Caco-2 (cell line): ENCODE measurements around the gene MS4A8. TPM values are rescaled to one million over a fixed set of nuclear protein-coding genes. Genes with fewer than 3 reads are reported as not detected.

Experiments used
- BruUV-seq: library from RNA; stranded (reverse); fragments of 400-500 nt; replicated peaks from 2 replicates; lab custom pipeline; 2021; lab: Mats Ljungman, UMichigan
- CTCF ChIA-PET: fragments of 300-600 bp; sonication (Branson Sonifier 250); formaldehyde crosslinking; loops from one replicate; lab custom pipeline; 2022; ENCODE audit warnings: antibody characterized with exemption; lab: Charles Lee
- POLR2A ChIA-PET: fragments of 300-600 bp; sonication (Branson Sonifier 250); formaldehyde crosslinking; loops from one replicate; lab custom pipeline; 2022; ENCODE audit warnings: antibody characterized with exemption; lab: Charles Lee
- DNase-seq, 2 experiments: peaks; one replicate each; pipeline versions ENCODE4 v3.0.0 to v3.0.0-alpha.2; 2020 to 2022
- H3K27me3 ChIP-seq: replicated peaks from 2 replicates; pipeline ENCODE4 v1.6.0; 2011; ENCODE audit warnings: low read length; ENCODE audit not compliant: control insufficient read depth, insufficient read depth
- H3K36me3 ChIP-seq: 2 replicates; pipeline ENCODE4 v1.5.1; 2011; ENCODE audit warnings: low read length; ENCODE audit not compliant: control insufficient read depth, insufficient read depth
- H3K4me1 ChIP-seq: fragments of 250-450 bp; sonication (Bioruptor Pico); 2 replicates; pipeline ENCODE4 v1.5.1; 2020; ENCODE audit warnings: mild to moderate bottlenecking
- H3K4me3 ChIP-seq: 2 replicates; pipeline ENCODE4 v1.5.1; 2011; ENCODE audit warnings: low read depth, mild to moderate bottlenecking, control low read depth, low read length
- H3K9me3 ChIP-seq: fragments of 250-450 bp; sonication (Bioruptor Pico); 2 replicates; pipeline ENCODE4 v1.5.1; 2020; ENCODE audit warnings: mild to moderate bottlenecking, moderate library complexity
- H3K27ac Mint-ChIP-seq: one replicate; pipeline ENCODE4 v1.8.0; 2022; ENCODE audit warnings: mixed read lengths; ENCODE audit not compliant: unreplicated experiment
- H3K27me3 Mint-ChIP-seq: one replicate; pipeline ENCODE4 v1.8.0; 2022; ENCODE audit warnings: mixed read lengths; ENCODE audit not compliant: insufficient read depth, unreplicated experiment
- H3K36me3 Mint-ChIP-seq: one replicate; pipeline ENCODE4 v1.8.0; 2022; ENCODE audit warnings: mild to moderate bottlenecking, mixed read lengths; ENCODE audit not compliant: insufficient read depth, unreplicated experiment
- H3K4me1 Mint-ChIP-seq: one replicate; pipeline ENCODE4 v1.8.0; 2022; ENCODE audit warnings: low read depth, mixed read lengths; ENCODE audit not compliant: unreplicated experiment
- H3K4me3 Mint-ChIP-seq: one replicate; pipeline ENCODE4 v1.8.0; 2022; ENCODE audit warnings: mild to moderate bottlenecking, moderate library complexity, mixed read lengths; ENCODE audit not compliant: unreplicated experiment
- H3K9me3 Mint-ChIP-seq: one replicate; pipeline ENCODE4 v1.8.0; 2022; ENCODE audit warnings: mixed read lengths; ENCODE audit not compliant: unreplicated experiment
- intact Hi-C: fragments of 100-400 bp; cut with micrococcal nuclease; formaldehyde crosslinking; loops from one replicate; pipeline ENCODE4 v1.10.0; 2022; ENCODE audit not compliant: unreplicated experiment
- total RNA-seq: library from RNA; stranded (reverse); gene quantifications from 2 replicates; pipeline ENCODE4 v1.2.3, GENCODE V29; 2022
- TF ChIP-seq, protein P1 (sequence below), 2 experiments: fragments of 200-600 bp in 1 of 2; IDR thresholded peaks; 1 replicate in 1 of 2; 2 replicates in 1 of 2; pipeline versions ENCODE4 v1.5.1 to v1.8.0; 2011 to 2022; ENCODE audit warnings: antibody characterized with exemption in 1 of 2, control low read depth in 1 of 2, inconsistent platforms in 1 of 2, low read depth in 1 of 2, low read length in 1 of 2, mild to moderate bottlenecking in 1 of 2, moderate library complexity in 1 of 2; ENCODE audit not compliant: insufficient read depth in 1 of 2, severe bottlenecking in 1 of 2, unreplicated experiment in 1 of 2

Gene MS4A8
- total RNA-seq, 1 experiment from 2014 or later, result not detected

DNA sequence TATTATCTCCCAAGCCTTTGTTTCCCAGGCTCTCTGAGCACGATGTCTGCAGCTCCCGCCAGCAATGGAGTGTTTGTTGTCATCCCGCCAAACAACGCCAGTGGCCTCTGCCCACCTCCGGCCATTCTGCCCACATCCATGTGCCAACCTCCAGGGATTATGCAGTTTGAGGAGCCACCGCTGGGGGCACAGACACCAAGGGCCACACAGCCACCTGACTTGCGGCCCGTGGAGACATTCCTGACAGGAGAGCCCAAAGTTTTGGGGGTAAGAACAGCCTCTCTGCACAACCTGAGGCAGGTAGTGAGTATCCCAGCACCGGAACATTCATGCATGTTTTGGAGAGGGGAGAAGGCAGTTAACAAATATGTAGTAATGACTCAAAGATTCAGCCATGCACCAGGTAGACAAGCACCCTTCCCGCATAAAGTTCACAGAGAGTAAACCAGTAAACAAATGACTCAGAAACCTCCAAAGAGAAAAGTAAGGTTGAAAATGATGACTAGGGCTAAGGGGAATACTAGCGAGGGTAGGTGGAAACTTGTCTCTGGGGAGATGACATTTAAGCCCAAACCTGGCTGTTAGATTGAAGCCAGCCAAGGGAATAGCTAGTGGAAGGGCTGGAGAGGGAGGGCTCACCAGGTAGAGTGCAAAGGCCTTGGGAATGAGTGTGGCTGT is 64.4 kb downstream of the MS4A8 start:
- peaks cover 12% of the 10 kb centered on the region for H3K4me1 ChIP-seq
- TF ChIP-seq, protein P1, sequence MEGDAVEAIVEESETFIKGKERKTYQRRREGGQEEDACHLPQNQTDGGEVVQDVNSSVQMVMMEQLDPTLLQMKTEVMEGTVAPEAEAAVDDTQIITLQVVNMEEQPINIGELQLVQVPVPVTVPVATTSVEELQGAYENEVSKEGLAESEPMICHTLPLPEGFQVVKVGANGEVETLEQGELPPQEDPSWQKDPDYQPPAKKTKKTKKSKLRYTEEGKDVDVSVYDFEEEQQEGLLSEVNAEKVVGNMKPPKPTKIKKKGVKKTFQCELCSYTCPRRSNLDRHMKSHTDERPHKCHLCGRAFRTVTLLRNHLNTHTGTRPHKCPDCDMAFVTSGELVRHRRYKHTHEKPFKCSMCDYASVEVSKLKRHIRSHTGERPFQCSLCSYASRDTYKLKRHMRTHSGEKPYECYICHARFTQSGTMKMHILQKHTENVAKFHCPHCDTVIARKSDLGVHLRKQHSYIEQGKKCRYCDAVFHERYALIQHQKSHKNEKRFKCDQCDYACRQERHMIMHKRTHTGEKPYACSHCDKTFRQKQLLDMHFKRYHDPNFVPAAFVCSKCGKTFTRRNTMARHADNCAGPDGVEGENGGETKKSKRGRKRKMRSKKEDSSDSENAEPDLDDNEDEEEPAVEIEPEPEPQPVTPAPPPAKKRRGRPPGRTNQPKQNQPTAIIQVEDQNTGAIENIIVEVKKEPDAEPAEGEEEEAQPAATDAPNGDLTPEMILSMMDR (IDR thresholded peaks at IDR 0.05; ENCODE audit: insufficient read depth in 1 of 2, low read depth in 1 of 2, low read length in 1 of 2, severe bottlenecking in 1 of 2, unreplicated experiment in 1 of 2), result no peak
- H3K9me3 ChIP-seq, result no peaks in the 10 kb centered on the region
- ChIA-PET POLR2A (interaction anchor here (0.6 kb wide), 1 partner anchor 12 kb away, joined by 3 read pairs; no protein-coding TSS in a partner anchor), CTCF (interaction anchor here (0.9 to 2.6 kb wide), 9 partner anchors 9 to 106 kb away, joined by 3 to 25 read pairs (median 9); partner anchors contain the start of gene MS4A10)
- Mint-ChIP-seq H3K9me3 (no peaks in the 10 kb centered on the region), H3K27me3 (no peaks in the 10 kb centered on the region), H3K36me3 (peaks cover 5% of the 10 kb centered on the region), H3K4me3 (no peak overlapping the region), H3K4me1 (peaks cover 19% of the 10 kb centered on the region), H3K27ac (peak overlapping the region; percentile 3)
- H3K4me3 ChIP-seq, result no peak overlapping the region
- H3K36me3 ChIP-seq, result no peaks in the 10 kb centered on the region
- no peaks in the 10 kb centered on the region for H3K27me3 ChIP-seq
- DNase-seq, result no peak
- intact Hi-C loops, result no loop called here
- no TSS peak for BruUV-seq

DNA sequence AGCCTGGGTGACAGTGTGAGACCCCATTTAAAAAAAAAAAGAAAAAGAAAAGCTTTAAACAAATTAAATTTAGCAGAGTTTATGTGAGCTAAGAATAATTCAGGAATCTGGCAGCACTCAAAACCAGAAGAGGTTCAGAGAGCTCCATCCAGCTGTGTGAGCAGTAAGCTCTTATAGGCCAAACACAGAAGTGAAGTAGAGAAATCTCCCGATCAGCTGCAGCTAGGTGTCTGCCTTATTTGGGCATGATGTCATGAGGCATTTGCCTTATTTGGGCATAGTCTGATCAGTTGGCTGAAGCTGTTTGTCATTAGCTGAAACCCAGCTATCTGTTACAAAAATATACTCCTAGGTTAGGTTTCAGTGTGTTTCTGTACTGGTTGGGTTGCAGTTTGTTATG is 65.5 kb downstream of the MS4A8 start:
- TF ChIP-seq, protein P1 (IDR thresholded peaks at IDR 0.05; ENCODE audit: insufficient read depth in 1 of 2, low read depth in 1 of 2, low read length in 1 of 2, severe bottlenecking in 1 of 2, unreplicated experiment in 1 of 2), result no peak
- Histone ChIP-seq H3K36me3 (no peaks in the 10 kb centered on the region), H3K4me3 (no peak overlapping the region), H3K4me1 (peaks cover 9% of the 10 kb centered on the region; the same call in 1 of the 2 replicates), H3K9me3 (no peaks in the 10 kb centered on the region), H3K27me3 (no peaks in the 10 kb centered on the region)
- DNase-seq, result no peak
- intact Hi-C loops, result no loop called here
- CTCF ChIA-PET, result interaction anchor here (1.7 kb wide), 1 partner anchor 11 kb away, joined by 9 read pairs; no protein-coding TSS in a partner anchor
- H3K27ac Mint-ChIP-seq, result no peak overlapping the region
- no peaks in the 10 kb centered on the region for H3K27me3 Mint-ChIP-seq
- no peaks in the 10 kb centered on the region for H3K9me3 Mint-ChIP-seq
- no TSS peak for BruUV-seq
- no peak overlapping the region for H3K4me3 Mint-ChIP-seq
- H3K36me3 Mint-ChIP-seq, result peaks cover 1% of the 10 kb centered on the region
- POLR2A ChIA-PET, result no interaction called here
- H3K4me1 Mint-ChIP-seq, result peaks cover 13% of the 10 kb centered on the region

DNA sequence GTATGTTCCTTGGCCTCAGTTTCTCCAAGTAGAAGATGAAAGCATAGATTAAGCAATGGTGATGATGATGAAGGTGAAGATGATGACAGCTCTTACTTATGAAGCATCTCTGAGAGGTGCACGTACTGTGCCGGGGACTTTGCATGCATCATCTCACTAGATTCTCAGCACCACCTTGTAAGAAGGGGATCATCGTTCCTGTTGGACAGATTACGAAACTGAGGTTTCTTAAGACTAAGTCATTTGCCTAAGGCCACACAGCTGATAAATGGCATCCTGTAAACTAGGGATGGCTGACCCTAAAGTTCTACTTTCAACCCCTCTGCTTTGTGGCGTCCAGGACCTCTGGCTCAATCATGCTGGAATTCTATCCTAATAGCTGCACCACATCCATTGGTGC is 65.9 kb downstream of the MS4A8 start:
- no peak for DNase-seq
- Histone ChIP-seq H3K36me3 (no peaks in the 10 kb centered on the region), H3K4me3 (no peak overlapping the region), H3K4me1 (peaks cover 4% of the 10 kb centered on the region; the same call in 1 of the 2 replicates), H3K27me3 (no peaks in the 10 kb centered on the region), H3K9me3 (no peaks in the 10 kb centered on the region)
- intact Hi-C loops, result no loop called here
- ChIA-PET POLR2A (no interaction called here), CTCF (interaction anchor here (1.7 to 1.8 kb wide), 2 partner anchors 10 kb away, joined by 5 to 9 read pairs; no protein-coding TSS in a partner anchor)
- no peaks in the 10 kb centered on the region for H3K9me3 Mint-ChIP-seq
- no peaks in the 10 kb centered on the region for H3K27me3 Mint-ChIP-seq
- no TSS peak for BruUV-seq
- H3K4me1 Mint-ChIP-seq, result peaks cover 9% of the 10 kb centered on the region
- TF ChIP-seq, protein P1 (IDR thresholded peaks at IDR 0.05; ENCODE audit: insufficient read depth in 1 of 2, low read depth in 1 of 2, low read length in 1 of 2, severe bottlenecking in 1 of 2, unreplicated experiment in 1 of 2), result no peak
- no peak overlapping the region for H3K4me3 Mint-ChIP-seq
- H3K36me3 Mint-ChIP-seq, result no peaks in the 10 kb centered on the region
- H3K27ac Mint-ChIP-seq, result no peak overlapping the region

Other genes starting within 250 kb of the MS4A8 start
- gene MS4A1, start 243.8 kb upstream of the MS4A8 start, total RNA-seq, result not detected in 2 replicates
- not detected in 2 replicates for gene MS4A12, start 206.8 kb upstream of the MS4A8 start, total RNA-seq
- not detected in 2 replicates for gene MS4A13, start 184.2 kb upstream of the MS4A8 start, total RNA-seq
- not detected in 2 replicates for gene MS4A18, start 25.1 kb downstream of the MS4A8 start, total RNA-seq
- not detected in 2 replicates for gene MS4A15, start 57.3 kb downstream of the MS4A8 start, total RNA-seq
- 0.14 TPM in 1 of 2 replicates, not detected in the other for gene MS4A10, start 85.7 kb downstream of the MS4A8 start, total RNA-seq
- 55.9 and 63.8 TPM in 2 replicates for gene CCDC86, start 142.5 kb downstream of the MS4A8 start, total RNA-seq
- 0.09 and 0.19 TPM in 2 replicates for gene PTGDR2, start 156.3 kb downstream of the MS4A8 start, total RNA-seq
- gene ZP1, start 167.9 kb downstream of the MS4A8 start, total RNA-seq, result not detected in 2 replicates
- 180 and 183 TPM in 2 replicates for gene PRPF19, start 207.0 kb downstream of the MS4A8 start, total RNA-seq
- gene TMEM109, start 214.5 kb downstream of the MS4A8 start, total RNA-seq, result 82.3 and 91.9 TPM in 2 replicates
- 86.6 and 97.3 TPM in 2 replicates for gene TMEM132A, start 224.8 kb downstream of the MS4A8 start, total RNA-seq